Erythroblast (primary cell): ENCODE data around the gene BLOC1S3.

Experiments used
- GATA1 ChIP-seq: IDR thresholded peaks from 2 replicates; pipeline ENCODE4 v1.6.1; 2011; ENCODE audit warnings: low read depth, mild to moderate bottlenecking, control low read depth, low read length, moderate library complexity
- POLR2A ChIP-seq: IDR thresholded peaks from 2 replicates; pipeline ENCODE4 v1.6.1; 2011; ENCODE audit warnings: mild to moderate bottlenecking, low read length

DNA sequence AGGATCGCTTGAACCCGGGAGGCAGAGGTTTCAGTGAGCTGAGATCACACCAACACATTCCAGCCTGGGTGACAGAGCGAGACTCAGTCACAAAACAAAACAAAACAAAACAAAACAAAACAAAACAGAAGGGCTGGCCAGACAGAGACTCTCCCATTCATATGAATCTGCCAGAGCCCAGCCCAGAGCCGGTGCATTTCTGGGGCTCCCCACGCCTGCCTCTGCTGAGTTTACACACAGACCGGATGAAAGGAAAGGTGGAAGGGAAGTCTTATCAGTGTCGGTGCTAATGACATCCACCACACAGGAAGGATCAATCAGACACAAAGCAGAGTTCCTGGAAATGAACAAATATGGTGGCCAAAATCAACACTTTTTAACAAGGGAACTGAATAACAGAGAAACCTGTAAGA, 7.4 kb upstream of the BLOC1S3 start:
- TF ChIP-seq POLR2A (no peak), GATA1 (no peak)
